ENCODE data around the gene PCSK6. TPM values are rescaled to one million over a fixed set of nuclear protein-coding genes. Genes with fewer than 3 reads are reported as not detected.
"Not testable (repeated sequence)": the region's sequence is repeated elsewhere in the genome, so short reads cannot be mapped to it uniquely, and the experiment has no call there.

Gene PCSK6
- total RNA-seq, 2 donors from 2014 or later: 36.4 to 66.2 TPM

DNA sequence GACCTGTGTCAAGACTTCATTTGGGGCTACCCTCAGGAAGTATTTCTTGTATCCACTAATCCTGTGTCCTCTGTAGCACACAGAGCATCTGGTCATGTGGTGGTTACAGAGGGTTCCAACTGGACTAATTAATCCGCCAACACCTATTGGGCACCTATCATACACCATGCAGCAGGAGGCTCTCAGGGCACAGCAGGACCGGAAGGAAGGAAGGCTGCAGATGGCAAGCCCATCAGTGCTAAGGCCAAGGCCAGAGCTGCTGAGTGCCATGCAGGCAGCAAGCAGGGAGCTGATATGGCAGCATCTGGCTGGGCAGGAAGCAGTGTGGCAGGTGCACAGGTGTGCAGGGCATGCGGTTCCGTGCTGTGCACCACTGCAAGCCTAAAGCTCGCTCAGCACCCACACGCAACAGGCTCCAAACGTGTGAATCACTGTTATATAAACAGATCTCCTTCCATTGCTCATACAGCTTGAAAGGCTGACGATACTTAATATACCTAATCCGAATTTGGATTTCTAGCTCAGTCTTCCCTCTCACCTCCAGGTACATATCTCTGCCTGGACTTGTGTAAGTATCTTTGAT, 130.1 kb downstream of the PCSK6 start:
- intact Hi-C loops (cut with DNase I, micrococcal nuclease): no loop called here
- DNase-seq (no peak), ATAC-seq (no peak)

DNA sequence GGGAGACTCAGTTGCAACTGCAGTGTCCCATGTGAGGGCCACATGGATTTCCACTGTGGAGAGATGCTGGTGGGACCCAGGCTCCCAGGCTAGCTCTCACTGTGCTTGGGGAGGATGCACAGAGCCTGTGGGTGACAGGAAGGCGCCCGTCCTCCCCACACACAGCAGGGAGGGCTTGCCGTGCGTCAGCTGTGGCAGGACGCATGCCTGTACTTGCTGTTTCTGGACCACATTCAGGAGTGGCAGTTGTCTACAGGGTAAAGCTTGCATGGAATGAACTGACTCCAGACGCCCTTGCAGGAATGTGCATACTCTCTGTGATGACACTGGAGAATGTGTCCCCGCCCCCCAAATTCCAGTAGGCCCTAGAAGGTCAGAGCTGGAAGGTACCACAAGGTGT, 130.6 kb downstream of the PCSK6 start:
- intact Hi-C loops (cut with DNase I, micrococcal nuclease): no loop called here
- DNase-seq (no peak), ATAC-seq (no peak)

GRCh38 chr15:101357885-101358284, 131.6 kb downstream of the PCSK6 start:
- ATAC-seq (no peak), DNase-seq (no peak)
- intact Hi-C loops (cut with DNase I, micrococcal nuclease): no loop called here

DNA sequence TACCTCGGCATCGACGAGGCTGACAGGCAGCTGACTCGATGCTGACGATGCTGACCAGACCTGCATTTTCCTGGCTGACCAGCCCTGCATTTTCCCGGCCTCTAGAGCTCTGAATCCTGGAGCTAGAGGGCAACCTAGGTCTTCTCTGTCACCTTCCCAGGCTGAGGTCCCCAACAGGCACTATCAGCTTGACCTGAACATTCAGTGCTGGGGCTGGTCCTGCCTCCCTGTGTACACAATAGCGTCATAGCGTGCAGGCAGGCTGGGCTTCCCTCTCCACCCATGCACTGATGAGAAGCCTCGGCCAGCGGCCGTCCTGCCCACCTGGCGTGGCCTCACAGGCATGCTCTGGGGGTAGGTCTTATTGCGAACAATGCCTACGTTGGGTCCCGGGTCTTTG, 132.2 kb downstream of the PCSK6 start:
- intact Hi-C loops (cut with DNase I, micrococcal nuclease): no loop called here
- ATAC-seq (peak; percentile 33), DNase-seq (no peak)

- DNase-seq; ATAC-seq; intact Hi-C loops (cut with DNase I, micrococcal nuclease): not testable (repeated sequence)
These were observed 132.9 kb downstream of the PCSK6 start for GRCh38 chr15:101356512-101357172.

DNA sequence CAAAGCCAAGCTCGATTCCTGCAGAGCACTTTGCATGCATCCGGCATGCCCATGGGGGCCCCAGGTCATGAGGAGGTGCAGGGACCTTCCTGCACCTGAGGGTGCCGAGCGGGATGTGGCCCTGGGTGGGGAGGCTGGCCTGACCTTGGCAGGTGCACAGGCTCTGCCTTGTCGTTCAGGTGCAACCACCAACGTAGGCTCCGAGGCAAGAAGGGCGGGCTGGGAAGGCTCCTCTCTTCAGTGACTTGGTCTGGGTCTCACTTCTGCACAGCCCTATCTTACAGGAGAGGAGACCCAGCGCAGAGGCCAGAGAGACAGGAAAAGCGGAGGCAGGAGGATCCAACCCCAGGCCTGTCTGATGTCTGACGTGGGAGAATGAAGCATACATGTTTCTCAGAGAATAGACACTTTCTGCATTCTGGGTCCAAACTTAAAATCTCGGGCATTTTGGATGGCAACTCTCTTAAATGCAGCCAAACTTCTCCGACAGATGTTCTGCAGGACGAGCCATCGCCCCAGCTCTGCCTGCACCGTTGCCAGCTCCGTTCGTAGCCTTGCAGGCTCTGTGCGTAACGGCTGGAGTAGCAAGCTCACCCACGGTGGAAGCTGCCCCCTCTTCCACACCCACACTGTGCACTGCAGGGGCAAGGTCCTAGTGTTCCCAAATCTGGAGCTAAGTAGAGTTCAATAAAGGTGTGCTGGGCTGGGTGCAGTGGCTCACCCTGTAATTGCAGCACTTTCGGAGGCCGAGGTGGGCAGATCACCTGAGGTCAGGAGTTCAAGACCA, 133.6 kb downstream of the PCSK6 start:
- ATAC-seq (no peak), DNase-seq (no peak)
- intact Hi-C loops (cut with DNase I, micrococcal nuclease): no loop called here

DNA sequence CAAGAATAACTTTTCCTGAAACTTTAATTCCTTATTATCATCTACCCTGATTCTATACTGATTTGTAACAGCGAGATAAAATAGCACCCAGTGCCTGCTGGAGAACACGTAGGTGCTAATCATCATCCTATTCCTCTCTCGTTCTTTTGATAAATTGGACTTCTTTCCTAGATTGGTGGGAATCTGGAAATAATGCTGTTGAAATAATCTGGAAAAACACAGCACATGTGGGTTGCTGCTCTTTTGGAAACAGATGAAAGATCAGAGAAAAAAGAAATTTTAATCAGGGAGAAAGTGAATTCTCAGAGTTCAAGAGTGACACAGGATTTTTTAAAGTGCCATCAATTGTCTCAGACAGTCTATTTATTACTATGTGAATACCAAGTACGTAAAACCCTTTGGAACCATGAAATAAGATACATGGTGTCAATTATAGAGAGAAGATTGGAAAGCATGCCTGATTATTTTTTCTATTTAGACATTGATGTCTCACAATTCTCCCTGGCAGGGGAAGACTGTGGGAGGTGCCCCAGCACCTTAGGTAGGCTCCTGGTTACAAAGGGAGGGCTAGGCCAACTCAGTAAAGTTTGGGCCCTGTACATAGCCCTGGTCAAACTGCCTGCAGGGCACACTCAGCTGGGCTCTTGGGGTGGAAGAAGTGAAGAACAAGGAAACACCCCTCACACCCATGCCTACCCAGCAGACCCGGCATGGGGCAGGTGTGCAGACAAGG, 134.4 kb downstream of the PCSK6 start:
- DNase-seq: no peak
- intact Hi-C loops (cut with DNase I, micrococcal nuclease): no loop called here
- no peak for ATAC-seq

GRCh38 chr15:101353240-101353639, 136.3 kb downstream of the PCSK6 start:
- ATAC-seq (no peak), DNase-seq (no peak)
- intact Hi-C loops (cut with DNase I, micrococcal nuclease): no loop called here

- intact Hi-C loops (cut with DNase I, micrococcal nuclease): no loop called here
- no peak for DNase-seq
- no peak for ATAC-seq
These were observed 137.8 kb downstream of the PCSK6 start for GRCh38 chr15:101351736-101352135.

DNA sequence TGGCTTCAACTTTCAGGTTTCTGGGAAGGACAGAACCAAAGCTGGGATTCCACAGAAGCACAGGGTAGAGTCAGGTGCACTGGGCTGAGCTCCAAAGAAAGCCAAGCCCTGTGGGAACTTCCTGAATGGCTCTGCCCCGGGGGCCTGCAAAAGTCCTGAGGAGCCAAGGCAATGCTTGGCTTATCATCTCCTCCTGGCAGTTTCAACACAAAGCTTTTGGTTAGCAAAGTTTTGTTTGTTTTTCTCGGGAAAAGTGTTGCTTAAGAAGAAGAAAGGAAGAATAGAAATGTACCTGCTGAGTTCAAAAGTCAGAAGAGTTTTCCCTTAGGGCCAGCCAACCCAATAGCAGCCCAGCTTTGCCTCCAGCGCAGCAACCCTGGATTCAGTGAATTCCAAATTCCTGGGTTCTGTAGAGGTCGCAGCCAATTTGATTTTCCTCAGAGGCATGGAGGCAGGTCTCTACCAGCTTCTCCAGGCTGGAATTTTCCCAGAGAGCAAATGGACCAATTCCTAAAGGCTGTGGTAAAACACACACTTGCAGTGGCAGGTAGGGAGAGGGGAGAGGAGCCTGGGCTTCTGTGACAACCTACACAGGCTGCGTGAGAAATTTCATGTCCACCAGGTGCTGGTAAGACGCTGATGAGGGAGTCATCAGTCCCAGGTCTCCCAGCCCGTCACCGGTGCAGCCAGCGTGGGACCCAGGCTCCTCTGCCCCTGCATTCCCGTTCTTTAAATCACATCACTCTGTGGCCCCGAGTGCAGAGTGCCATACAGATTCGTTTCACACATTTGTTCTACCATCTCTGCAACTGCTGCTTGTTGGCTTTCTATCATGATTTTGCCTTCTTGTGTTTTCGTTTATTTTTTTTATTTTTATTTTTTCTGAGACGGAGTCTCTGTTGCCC, 140.2 kb downstream of the PCSK6 start:
- DNase-seq: peak in 1 of 2 donors; percentile 28
- intact Hi-C loops (cut with DNase I, micrococcal nuclease): no loop called here
- ATAC-seq: peak; percentile 90

- intact Hi-C loops (cut with DNase I, micrococcal nuclease): no loop called here
- DNase-seq: no peak
- ATAC-seq: no peak
These were observed 140.9 kb downstream of the PCSK6 start for GRCh38 chr15:101348643-101349042.

GRCh38 chr15:101348015-101348414, 141.5 kb downstream of the PCSK6 start:
- intact Hi-C loops (cut with DNase I, micrococcal nuclease): no loop called here
- DNase-seq: no peak
- ATAC-seq: no peak

- intact Hi-C loops (cut with DNase I, micrococcal nuclease): no loop called here
- ATAC-seq (no peak), DNase-seq (no peak)
These were observed 142.1 kb downstream of the PCSK6 start for GRCh38 chr15:101347454-101347853.

DNA sequence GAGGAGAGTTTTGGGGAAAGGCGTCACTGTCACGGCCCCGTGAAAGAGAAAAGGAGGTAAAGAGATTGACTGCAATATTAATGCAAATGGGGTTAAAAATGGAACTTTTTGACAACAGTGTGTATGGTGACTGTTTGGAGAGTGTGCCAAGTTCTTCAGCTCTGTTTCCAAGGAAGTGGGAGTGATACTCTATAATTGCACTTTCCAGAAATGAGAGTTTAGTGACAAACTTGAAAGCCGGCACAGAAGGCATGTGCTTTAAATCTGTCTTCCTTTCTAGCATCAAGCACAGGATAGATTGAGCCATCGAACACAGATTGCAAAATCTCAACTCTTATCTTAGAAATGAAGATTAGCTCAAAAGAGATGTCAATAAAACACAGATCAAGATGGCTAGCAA, 142.6 kb downstream of the PCSK6 start:
- intact Hi-C loops (cut with DNase I, micrococcal nuclease): no loop called here
- no peak for DNase-seq

DNA sequence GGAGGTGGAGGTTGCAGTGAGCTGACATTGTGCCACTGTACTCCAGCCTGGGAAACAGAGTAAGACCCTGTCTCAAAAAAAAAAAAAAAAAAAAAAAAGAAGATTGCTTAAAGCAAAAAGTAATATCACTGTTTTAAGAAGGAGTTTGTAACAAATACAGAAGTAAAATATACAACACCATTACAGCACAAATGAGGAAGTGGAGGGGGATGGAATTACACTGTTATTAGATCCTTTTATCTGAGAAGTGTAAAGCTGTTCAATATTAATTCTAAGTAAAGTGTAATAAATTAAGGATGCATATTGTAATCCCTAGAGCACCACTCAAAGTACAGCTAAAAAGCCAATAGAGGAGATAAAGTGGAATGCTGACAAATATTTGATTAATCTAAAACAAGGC, 147.5 kb downstream of the PCSK6 start:
- intact Hi-C loops (cut with DNase I, micrococcal nuclease): no loop called here
- DNase-seq (no peak), ATAC-seq (no peak)

More for the DNA sequence above, 142.6 kb downstream of the PCSK6 start:
- peak; percentile 34 for ATAC-seq

DNA sequence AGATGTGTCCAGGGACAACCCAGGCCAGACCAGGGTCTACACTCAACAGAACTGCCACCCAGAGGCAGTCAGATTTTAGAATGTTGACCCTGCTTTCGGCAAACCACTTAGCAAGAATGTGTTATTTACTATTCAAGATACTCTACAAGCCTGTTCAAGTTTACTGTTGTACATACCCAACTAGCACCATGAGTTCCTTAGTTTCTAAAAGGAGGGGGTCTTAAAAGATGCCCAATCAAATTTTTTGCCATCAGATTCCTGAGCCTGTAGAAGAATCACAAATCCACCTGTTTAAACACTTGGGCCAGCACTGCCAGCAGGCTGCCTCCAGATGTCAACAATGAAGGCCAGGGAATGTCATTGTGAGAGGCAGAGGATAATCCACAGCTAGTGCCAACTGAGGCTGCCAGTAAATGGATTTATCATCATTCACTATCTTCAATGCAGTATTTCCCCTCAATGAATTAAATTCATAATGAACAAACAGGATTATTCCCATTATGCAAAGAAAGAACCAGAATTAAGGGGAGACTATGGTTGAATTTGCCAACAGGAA, 150.9 kb downstream of the PCSK6 start:
- no peak for DNase-seq
- intact Hi-C loops (cut with DNase I, micrococcal nuclease): no loop called here
- no peak for ATAC-seq

GRCh38 chr15:101337976-101338375, 151.5 kb downstream of the PCSK6 start:
- intact Hi-C loops (cut with DNase I, micrococcal nuclease): no loop called here

More at GRCh38 chr15:101337976-101338375, 151.5 kb downstream of the PCSK6 start:
- no peak for ATAC-seq
- no peak for DNase-seq

Data from left colon (tissue), 2 donors.